SK-N-SH (cell line): ENCODE measurements around the gene BSN. TPM values are rescaled to one million over a fixed set of nuclear protein-coding genes. Genes with fewer than 3 reads are reported as not detected.

Experiments used
- CTCF ChIA-PET: fragments of 300-600, 350-600 bp; formaldehyde crosslinking; extraction: SDS; loops from one replicate; lab custom pipeline; 2021; lab: Yijun Ruan, JAX
- POLR2A ChIA-PET: fragments of 350-600 bp; sonication (Branson Sonifier 250); formaldehyde crosslinking; extraction: SDS; loops from one replicate; lab custom pipeline; 2020; ENCODE audit warnings: antibody characterized with exemption, inconsistent platforms; lab: Yijun Ruan, JAX
- DNase-seq: peaks from one replicate; pipeline ENCODE4 v3.0.0; 2012
- H2AFZ ChIP-seq: fragments of 200-600 bp; sonication (generic); 2 replicates; pipeline ENCODE4 v1.8.1; 2016; ENCODE audit warnings: antibody characterized with exemption, mild to moderate bottlenecking, low read depth
- H3F3A ChIP-seq: fragments of 200-600 bp; sonication (generic); replicated peaks from 2 replicates; pipeline ENCODE3; 2016; ENCODE audit warnings: antibody characterized with exemption, mild to moderate bottlenecking; ENCODE audit not compliant: insufficient read depth
- H3K27ac ChIP-seq, 2 experiments: fragments of 200-500 bp in 1 of 2; fragments of 200-600 bp in 1 of 2; sonication (Bioruptor generic) in 1 of 2; sonication (generic), shearing (Covaris generic) in 1 of 2; 2 replicates each; pipeline versions ENCODE4 v1.5.1 to v1.6.1; 2014 to 2016; ENCODE audit warnings: low read depth in 2 of 2, inconsistent platforms in 1 of 2, low read length in 1 of 2, mild to moderate bottlenecking in 1 of 2, mixed read lengths in 1 of 2
- H3K27me3 ChIP-seq: fragments of 200-600 bp; sonication (generic), shearing (Covaris generic); 2 replicates; pipeline ENCODE4 v1.6.1; 2016; ENCODE audit warnings: mixed run types; ENCODE audit not compliant: insufficient read depth
- H3K36me3 ChIP-seq, 2 experiments: fragments of 200-500 bp in 1 of 2; fragments of 200-600 bp in 1 of 2; sonication (Bioruptor generic) in 1 of 2; sonication (generic) in 1 of 2; replicated peaks in 1 of 2; 2 replicates each; pipeline versions ENCODE3 to v1.5.1; 2014 to 2016; ENCODE audit warnings: low read length in 1 of 2, mild to moderate bottlenecking in 1 of 2; ENCODE audit not compliant: insufficient read depth in 2 of 2, control insufficient read depth in 1 of 2
- H3K4me1 ChIP-seq, 2 experiments: fragments of 200-500 bp in 1 of 2; fragments of 200-600 bp in 1 of 2; sonication (Bioruptor generic) in 1 of 2; sonication (generic), shearing (Covaris generic) in 1 of 2; 2 replicates each; pipeline versions ENCODE4 v1.5.1 to v1.6.1; 2014 to 2016; ENCODE audit warnings: low read depth in 1 of 2, low read length in 1 of 2, mixed run types in 1 of 2; ENCODE audit not compliant: insufficient read depth in 2 of 2, control insufficient read depth in 1 of 2
- H3K4me2 ChIP-seq: fragments of 200-600 bp; sonication (generic), shearing (Covaris generic); 2 replicates; pipeline ENCODE4 v1.6.1; 2017; ENCODE audit warnings: mixed run types
- H3K4me3 ChIP-seq, 2 experiments: fragments of 200-500 bp in 1 of 2; fragments of 200-600 bp in 1 of 2; sonication (Bioruptor generic) in 1 of 2; sonication (generic), shearing (Covaris generic) in 1 of 2; 2 replicates each; pipeline versions ENCODE4 v1.5.1 to v1.8.1; 2014 to 2016; ENCODE audit warnings: low read depth in 2 of 2, inconsistent platforms in 1 of 2, low read length in 1 of 2, mild to moderate bottlenecking in 1 of 2, mixed read lengths in 1 of 2, moderate library complexity in 1 of 2
- H3K79me2 ChIP-seq: fragments of 200-600 bp; sonication (generic); 2 replicates; pipeline ENCODE4 v1.8.1; 2017; ENCODE audit warnings: mild to moderate bottlenecking; ENCODE audit not compliant: insufficient read depth
- H3K9ac ChIP-seq: fragments of 200-600 bp; sonication (generic); 2 replicates; pipeline ENCODE4 v1.6.1; 2017; ENCODE audit warnings: mixed run types
- H3K9me2 ChIP-seq: fragments of 200-600 bp; sonication (generic); 2 replicates; pipeline ENCODE4 v1.6.1; 2017; ENCODE audit warnings: mixed run types
- H3K9me3 ChIP-seq: fragments of 200-600 bp; sonication (generic); 2 replicates; pipeline ENCODE4 v1.6.1; 2017; ENCODE audit warnings: mixed run types, mild to moderate bottlenecking, moderate library complexity
- H4K20me1 ChIP-seq: fragments of 200-600 bp; sonication (generic); 2 replicates; pipeline ENCODE4 v1.6.1; 2017; ENCODE audit warnings: mild to moderate bottlenecking, mixed run types; ENCODE audit not compliant: insufficient read depth
- CTCF ChIP-seq: fragments of 200-600 bp; sonication (generic); IDR thresholded peaks from 2 replicates; pipeline ENCODE4 v1.6.1; 2017; ENCODE audit warnings: antibody characterized with exemption, mild to moderate bottlenecking, moderate library complexity
- EP300 ChIP-seq, 2 experiments: IDR thresholded peaks; 2 replicates each; pipeline versions ENCODE4 v1.4.0 to v1.6.1; 2012; ENCODE audit warnings: borderline replicate concordance in 1 of 2, low read depth in 1 of 2, low read length in 1 of 2
- FOSL2 ChIP-seq: IDR thresholded peaks from 2 replicates; pipeline ENCODE4 v1.4.0; 2012; ENCODE audit warnings: low read depth, mild to moderate bottlenecking, moderate library complexity, borderline replicate concordance
- IRF3 ChIP-seq: fragments of 150-350 bp; IDR thresholded peaks from 2 replicates; pipeline ENCODE4 v1.6.1; 2016; ENCODE audit warnings: mild to moderate bottlenecking, low read depth, low read length
- MAX ChIP-seq: IDR thresholded peaks from 2 replicates; pipeline ENCODE4 v1.4.0; 2012; ENCODE audit warnings: low read depth
- NRF1 ChIP-seq: IDR thresholded peaks from 2 replicates; pipeline ENCODE4 v1.6.1; 2012; ENCODE audit warnings: low read depth, mild to moderate bottlenecking, low read length
- RCOR1 ChIP-seq: fragments of 150-350 bp; IDR thresholded peaks from 2 replicates; pipeline ENCODE4 v1.6.1; 2017; ENCODE audit warnings: antibody characterized with exemption, low read length
- REST ChIP-seq: IDR thresholded peaks from 2 replicates; pipeline ENCODE4 v1.6.1; 2012; ENCODE audit warnings: mild to moderate bottlenecking, low read depth, low read length, moderate library complexity
- RXRA ChIP-seq: IDR thresholded peaks from 2 replicates; pipeline ENCODE4 v1.4.0; 2012; ENCODE audit warnings: low read depth, mild to moderate bottlenecking, borderline replicate concordance
- SIN3A ChIP-seq: IDR thresholded peaks from 2 replicates; pipeline ENCODE4 v1.6.1; 2012; ENCODE audit warnings: low read depth, mild to moderate bottlenecking, low read length, moderate library complexity, borderline replicate concordance
- SMC3 ChIP-seq: IDR thresholded peaks from 2 replicates; pipeline ENCODE4 v1.6.1; 2012; ENCODE audit warnings: low read depth, low read length, improper control_type of control experiment
- TCF12 ChIP-seq: IDR thresholded peaks from 2 replicates; pipeline ENCODE4 v1.4.0; 2012
- TEAD4 ChIP-seq: IDR thresholded peaks from 2 replicates; pipeline ENCODE4 v1.4.0; 2012; ENCODE audit warnings: mild to moderate bottlenecking, borderline replicate concordance; ENCODE audit not compliant: insufficient read depth
- USF2 ChIP-seq: fragments of 150-350 bp; IDR thresholded peaks from 2 replicates; pipeline ENCODE4 v1.6.1; 2017; ENCODE audit warnings: antibody characterized with exemption, low read length, low read depth, borderline replicate concordance
- YY1 ChIP-seq: IDR thresholded peaks from 2 replicates; pipeline ENCODE4 v1.4.0; 2012; ENCODE audit warnings: low read depth, mild to moderate bottlenecking
- WGBS: methylation state at CpG from one replicate; pipeline ENCODE4 v1.1.6; 2017; ENCODE audit warnings: low lambda C conversion rate; 5-methylcytosine and 5-hydroxymethylcytosine counted together
- polyA plus RNA-seq, 3 experiments: library from polyadenylated mRNA; depleted of rRNA; stranded (reverse); fragments of >200 nt; gene quantifications; 2 replicates each; pipeline ENCODE4 v1.2.3, GENCODE V29; 2012

The BSN gene
- polyA plus RNA-seq, 1 of the 3 experiments (the other 2 are of a cell fraction), result 0.07 TPM

GRCh38 chr3:49654955-49655556 is 100.8 kb downstream of the BSN start (continued):
- TF ChIP-seq USF2 (no peak), FOSL2 (no peak), YY1 (no peak), NRF1 (no peak)

GRCh38 chr3:49655731-49656285 is 101.5 kb downstream of the BSN start:
- Histone ChIP-seq H3K9me3 (no peaks in the 10 kb centered on the region), H3K9me2 (no peaks in the 10 kb centered on the region), H3K27me3 (no peaks in the 10 kb centered on the region), H3K4me2 (no peak overlapping the region), H3F3A (no peaks in the 10 kb centered on the region), H2AFZ (no peak overlapping the region), H4K20me1 (no peaks in the 10 kb centered on the region), H3K4me3 (no peak overlapping the region), H3K27ac (no peak overlapping the region), H3K4me1 (no peaks in the 10 kb centered on the region), H3K79me2 (no peaks in the 10 kb centered on the region), H3K9ac (no peak overlapping the region), H3K36me3 (no peaks in the 10 kb centered on the region)
- DNase-seq, result no peak
- no CpG with 5 or more reads among the region's 19 CpGs for WGBS
- POLR2A ChIA-PET, result interaction anchor here (0.6 to 0.8 kb wide), 2 partner anchors 10 to 16 kb away, joined by 3 to 4 read pairs; no protein-coding TSS in a partner anchor
- TF ChIP-seq RCOR1 (no peak), SMC3 (no peak), IRF3 (no peak)
- CTCF ChIA-PET, result interaction anchor here (0.6 to 2.2 kb wide), 2 partner anchors 18 to 116 kb away, joined by 3 to 10 read pairs; no protein-coding TSS in a partner anchor

GRCh38 chr3:49656541-49657112 is 102.3 kb downstream of the BSN start:
- no peaks in the 10 kb centered on the region for H3K79me2 ChIP-seq
- no peak overlapping the region for H3K27ac ChIP-seq
- POLR2A ChIA-PET, result interaction anchor here (0.6 kb wide), 1 partner anchor 15 kb away, joined by 4 read pairs; no protein-coding TSS in a partner anchor
- CTCF ChIA-PET, result interaction anchor here (0.8 to 2.2 kb wide), 2 partner anchors 15 to 117 kb away, joined by 3 to 10 read pairs; no protein-coding TSS in a partner anchor
- no peak overlapping the region for H2AFZ ChIP-seq
- no peak overlapping the region for H3K4me3 ChIP-seq
- H3K9me3 ChIP-seq, result no peaks in the 10 kb centered on the region
- H3K36me3 ChIP-seq, result no peaks in the 10 kb centered on the region
- no peak overlapping the region for H3K4me2 ChIP-seq
- H3K9me2 ChIP-seq, result no peaks in the 10 kb centered on the region
- H4K20me1 ChIP-seq, result no peaks in the 10 kb centered on the region
- DNase-seq, result no peak
- no peaks in the 10 kb centered on the region for H3F3A ChIP-seq
- H3K4me1 ChIP-seq, result no peaks in the 10 kb centered on the region
- WGBS, result 75% methylated on average over 11 of the region's 18 CpGs
- no peaks in the 10 kb centered on the region for H3K27me3 ChIP-seq
- H3K9ac ChIP-seq, result no peak overlapping the region
- TF ChIP-seq REST (no peak), TCF12 (no peak), RXRA (no peak), SIN3A (no peak), CTCF (no peak), MAX (no peak), TEAD4 (no peak), YY1 (no peak), EP300 (IDR thresholded peaks at IDR 0.05; ENCODE audit: borderline replicate concordance in 1 of 2, low read depth in 1 of 2, low read length in 1 of 2) (no peak)
